Stimulated activated CD4-positive, alpha-beta T cell treated with anti-CD3 and anti-CD28 coated beads, Interleukin-1b, Interleukin-23, amount 100 ng/mL, for 48 hours (primary cell): ENCODE measurements around the gene MICA.
A peak's percentile ranks its signal among the peaks of the same experiment; 100 is the strongest.
"Not testable (repeated sequence)": the region's sequence is repeated elsewhere in the genome, so short reads cannot be mapped to it uniquely, and the experiment has no call there.

ENCODE experiments used
- DNase-seq: peaks from one replicate; pipeline ENCODE4 v3.0.0-alpha.2; 2020

MICA gene

GRCh38 chr6:31403283-31404060 is at the start of gene MICA:
Gene MICA, plus strand, starts transcription at chr6:31403595. Its CDS starts 38 bp downstream, at chr6:31403633.
- peak; percentile 67 for DNase-seq

GRCh38 chr6:31354158-31354863 is 49.1 kb upstream of the MICA start:
- no peak for DNase-seq

- DNase-seq = no peak
These were observed 48.4 kb upstream of the MICA start for GRCh38 chr6:31354864-31355582.

DNA sequence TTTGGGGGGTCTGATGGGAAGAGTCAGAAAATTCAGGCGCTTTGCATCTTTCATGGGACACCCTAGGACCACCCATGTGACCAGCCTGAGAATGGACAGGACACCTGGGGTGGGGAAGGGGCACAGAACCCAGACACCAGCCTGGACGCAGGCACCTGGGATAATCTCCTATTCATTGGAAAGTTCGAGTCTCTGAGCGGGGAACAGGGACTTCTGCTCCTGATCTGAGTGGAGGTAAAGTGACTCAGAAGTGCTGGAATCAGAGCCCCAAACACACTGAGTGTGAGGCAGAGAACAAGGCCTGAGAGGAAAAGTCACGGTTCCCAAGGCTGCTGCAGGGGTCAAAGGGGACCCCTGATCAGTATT is 47.8 kb upstream of the MICA start:
- no peak for DNase-seq

DNA sequence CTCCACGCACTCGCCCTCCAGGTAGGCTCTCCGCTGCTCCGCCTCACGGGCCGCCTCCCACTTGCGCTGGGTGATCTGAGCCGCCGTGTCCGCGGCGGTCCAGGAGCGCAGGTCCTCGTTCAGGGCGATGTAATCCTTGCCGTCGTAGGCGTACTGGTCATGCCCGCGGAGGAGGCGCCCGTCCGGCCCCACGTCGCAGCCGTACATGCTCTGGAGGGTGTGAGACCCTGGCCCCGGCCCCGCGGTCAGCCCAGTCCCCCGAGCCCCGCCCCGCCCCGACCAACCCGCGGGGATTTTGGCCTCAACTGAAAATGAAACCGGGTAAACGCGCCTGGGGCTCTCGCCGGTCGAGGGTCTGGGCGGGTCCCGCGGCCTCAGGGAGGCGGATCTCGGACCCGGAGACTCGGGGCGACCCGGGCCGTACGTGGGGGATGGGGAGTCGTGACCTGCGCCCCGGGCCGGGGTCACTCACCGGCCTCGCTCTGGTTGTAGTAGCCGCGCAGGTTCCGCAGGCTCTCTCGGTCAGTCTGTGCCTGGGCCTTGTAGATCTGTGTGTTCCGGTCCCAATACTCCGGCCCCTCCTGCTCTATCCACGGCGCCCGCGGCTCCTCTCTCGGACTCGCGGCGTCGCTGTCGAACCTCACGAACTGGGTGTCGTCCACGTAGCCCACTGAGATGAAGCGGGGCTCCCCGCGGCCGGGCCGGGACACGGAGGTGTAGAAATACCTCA is 47.0 kb upstream of the MICA start:
- DNase-seq = peak; percentile 17

DNA sequence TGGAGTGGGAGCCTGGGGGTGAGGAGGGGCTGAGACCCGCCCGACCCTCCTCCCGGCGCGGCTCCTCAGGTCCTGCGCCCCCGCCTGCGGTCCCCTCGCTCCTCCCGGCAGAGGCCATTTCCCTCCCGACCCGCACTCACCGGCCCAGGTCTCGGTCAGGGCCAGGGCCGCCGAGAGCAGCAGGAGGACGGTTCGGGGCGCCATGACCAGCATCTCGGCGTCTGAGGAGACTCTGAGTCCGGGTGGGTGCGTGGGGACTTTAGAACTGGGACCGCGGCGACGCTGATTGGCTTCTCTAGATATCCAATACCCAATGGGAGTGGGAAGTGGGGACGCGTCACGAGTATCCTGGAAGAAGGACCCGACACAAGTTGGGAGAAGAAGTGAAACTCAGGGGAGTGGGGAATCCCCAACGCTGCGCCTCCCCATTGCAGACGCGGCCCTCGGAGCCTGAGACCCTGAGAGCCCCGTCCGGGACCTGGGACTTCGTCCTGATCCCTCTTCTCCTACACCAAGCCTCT is 46.4 kb upstream of the MICA start, which contains the start of gene HLA-B:
HLA-B (minus strand) TSS at position 234 of the 521 bp plus-strand sequence; CDS start at position 213, 21 bp downstream.
- peak; percentile 74 for DNase-seq

DNA sequence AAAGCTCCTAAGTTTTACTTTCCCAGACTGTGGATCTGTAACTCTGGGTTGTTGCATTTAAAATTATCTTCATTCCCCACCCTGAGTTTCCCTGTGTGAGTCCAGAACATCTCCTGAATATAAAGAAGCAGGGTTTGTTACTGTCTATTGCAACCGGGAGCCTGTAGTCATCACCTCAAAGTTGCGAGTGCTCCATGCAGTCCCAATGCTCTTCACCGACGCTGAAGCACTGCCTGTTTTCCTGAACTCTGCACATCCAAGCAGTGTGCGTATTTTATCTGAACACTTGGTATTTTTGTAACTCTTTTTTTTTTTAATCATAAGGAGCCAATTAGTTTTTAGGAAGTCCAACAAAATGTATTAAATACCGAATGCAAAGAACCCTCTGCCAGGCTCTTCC is 45.5 kb upstream of the MICA start:
- no peak for DNase-seq

GRCh38 chr6:31358302-31358701 is 45.1 kb upstream of the MICA start:
- no peak for DNase-seq

DNA sequence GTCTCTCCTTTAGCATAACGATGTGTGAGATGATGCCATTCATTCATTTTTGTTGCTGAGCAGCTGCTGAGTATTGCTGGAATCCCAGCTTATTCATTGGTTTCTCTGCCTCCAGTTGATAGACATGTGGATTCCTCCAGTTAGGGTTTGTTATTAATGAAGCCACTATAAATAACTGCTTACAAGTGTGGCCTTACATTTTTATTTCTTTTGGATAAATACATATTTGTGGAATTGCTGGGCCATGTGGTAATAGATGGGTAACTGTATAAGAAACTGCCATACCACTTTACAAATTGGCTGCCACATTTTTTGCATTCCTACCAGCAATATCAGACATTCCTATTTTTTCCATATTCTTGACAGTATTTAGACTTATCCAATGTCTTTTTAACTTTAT is 43.8 kb upstream of the MICA start:
- DNase-seq = no peak

DNA sequence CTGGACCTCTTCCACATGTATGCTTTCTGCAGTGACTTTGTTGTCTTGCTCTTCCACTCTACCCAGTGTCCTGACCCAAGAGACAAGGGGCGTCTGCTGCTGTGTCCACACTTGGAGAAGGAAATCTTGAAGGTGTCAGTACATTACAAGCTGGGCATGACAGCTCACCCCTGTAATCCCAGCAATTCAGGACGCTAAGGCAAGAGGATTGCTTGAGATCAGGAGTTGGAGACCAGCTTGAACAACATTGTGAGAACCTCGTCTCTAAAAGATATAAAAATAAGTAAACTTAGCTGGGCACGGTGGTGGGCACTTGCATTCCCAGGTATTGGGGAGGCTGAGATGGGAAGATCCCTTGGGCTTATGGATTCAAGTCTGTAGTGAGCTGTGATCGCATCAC is 40.6 kb upstream of the MICA start:
- DNase-seq = no peak

DNA sequence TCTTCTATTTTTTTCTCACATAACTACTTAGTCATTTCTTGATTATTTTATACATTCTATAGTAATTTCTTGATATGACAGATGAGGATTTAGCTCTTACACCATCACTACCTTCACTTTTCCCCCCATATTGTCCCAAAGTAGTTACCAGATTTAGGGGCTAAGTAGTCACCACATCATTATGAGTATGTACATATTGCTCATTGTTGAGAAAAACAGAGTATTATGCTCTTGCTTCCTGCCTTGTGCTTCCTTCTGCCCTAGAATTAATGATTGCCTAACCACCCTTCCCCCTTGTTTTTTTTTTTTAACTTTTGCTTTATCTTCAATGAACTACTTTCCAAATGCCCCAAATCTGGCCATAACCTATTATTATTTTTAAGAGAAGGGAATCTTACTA is 39.6 kb upstream of the MICA start:
- DNase-seq = no peak

DNA sequence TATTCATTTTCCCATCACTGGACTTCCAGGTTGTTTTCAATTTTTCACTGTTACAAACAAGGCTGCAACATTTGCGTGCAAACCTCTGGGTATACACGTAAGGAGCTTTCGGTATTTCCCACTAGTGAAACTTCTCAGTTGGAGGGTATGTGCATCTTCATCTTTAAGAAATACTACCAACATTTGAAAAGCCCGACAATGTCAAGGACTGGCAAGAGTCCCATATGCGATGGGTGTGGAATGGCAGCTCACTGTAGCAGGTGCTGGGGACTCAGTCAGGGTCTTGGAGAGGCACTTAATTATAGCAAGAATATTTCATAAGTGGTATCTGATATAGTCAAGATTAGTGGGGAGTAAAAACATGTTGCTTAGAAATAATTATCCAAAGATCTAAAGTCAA is 37.5 kb upstream of the MICA start:
- DNase-seq = no peak

DNA sequence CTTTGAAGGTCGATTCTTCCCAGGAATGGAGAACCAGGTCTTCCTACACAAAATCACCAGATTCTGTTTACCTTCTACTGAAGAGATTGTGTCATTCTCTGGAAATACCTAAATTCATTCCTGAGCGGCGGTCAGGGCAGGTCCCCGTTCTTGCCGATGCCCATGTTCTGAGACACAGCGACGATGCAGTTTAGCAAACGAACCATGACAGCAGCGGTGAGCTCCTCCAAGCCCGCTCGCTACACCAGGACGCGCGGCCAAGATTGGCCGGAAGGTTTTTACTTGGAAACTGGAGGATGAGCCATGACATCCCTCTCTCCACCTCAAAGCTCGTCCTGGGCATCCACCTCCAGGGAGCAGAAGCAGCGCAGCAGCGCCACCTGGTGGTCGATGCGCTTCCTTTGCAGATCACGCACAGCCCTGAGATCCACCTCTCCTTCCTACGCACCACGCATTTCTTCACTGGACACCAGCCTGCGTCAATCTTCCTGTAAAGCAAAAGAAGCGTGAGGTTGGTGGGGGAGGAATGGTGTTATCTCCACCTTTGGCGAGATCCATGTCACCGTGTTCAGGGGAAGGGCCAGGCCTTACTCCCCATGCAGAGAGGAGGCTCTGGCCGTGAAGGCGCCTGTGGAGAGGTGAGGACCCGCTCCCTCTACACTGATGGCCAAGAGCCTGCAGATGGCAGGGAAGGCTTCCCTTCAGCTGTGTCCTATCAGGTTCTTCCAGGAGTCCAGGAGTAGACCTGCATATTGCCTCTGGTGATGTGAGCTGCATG is 36.5 kb upstream of the MICA start:
- peak; percentile 86 for DNase-seq

GRCh38 chr6:31368461-31368860 is 34.9 kb upstream of the MICA start:
- no peak for DNase-seq

DNA sequence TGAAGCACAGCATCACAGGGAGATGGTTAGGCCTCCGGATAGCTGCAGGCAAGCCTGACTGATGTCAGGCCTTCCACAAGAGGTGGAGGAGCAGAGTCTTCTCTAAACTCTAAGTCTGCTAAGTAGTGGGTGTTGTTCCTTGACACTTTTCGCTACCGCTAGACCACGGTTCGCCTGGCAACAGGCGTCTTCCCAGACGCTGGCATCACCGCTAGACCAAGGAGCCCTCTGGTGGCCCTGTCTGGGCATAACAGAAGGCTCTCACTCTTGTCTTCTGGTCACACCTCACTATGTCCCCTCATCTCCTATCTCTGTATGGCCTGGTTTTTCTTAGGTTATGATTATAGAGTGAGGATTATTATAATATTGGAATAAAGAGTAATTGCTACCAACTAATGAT is 29.3 kb upstream of the MICA start:
- DNase-seq = not testable (repeated sequence)

DNA sequence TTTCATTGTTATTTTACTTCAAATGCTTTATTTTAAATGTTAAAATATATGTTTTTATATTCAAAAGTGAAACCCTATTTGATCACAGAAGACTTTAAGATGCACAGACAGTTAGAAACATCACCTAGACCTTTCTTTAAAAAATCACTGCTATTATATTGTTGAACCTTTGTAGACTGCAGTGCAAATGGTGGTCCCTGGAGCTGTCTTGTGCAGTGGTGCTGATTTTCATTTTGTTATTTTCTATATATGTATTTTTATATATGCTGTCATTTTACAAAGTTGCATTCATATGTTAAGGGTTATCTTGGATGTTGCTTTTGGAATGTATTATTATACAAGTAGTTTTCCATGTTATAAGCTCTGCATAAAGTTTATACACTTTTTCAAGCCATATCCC is 27.7 kb upstream of the MICA start:
- no peak for DNase-seq

DNA sequence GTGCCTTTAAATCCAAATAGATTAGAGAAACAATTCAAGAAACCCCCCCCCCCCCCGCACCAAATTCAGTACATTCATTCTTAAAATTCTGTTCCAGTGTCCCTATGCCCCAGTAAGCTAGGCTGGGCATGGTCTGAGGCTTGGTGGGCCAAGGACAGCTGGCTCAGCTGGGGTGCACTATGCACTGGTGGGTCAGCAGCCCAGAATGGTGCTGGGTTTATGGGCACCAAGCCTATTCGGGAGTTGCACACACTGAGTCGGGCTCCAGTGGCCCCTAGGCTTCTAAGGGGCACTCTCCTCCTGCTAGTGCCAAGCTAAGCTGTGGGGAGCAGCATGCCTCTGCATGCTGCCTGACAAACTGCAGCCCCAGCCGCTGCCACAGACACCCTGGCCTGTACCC is 26.4 kb upstream of the MICA start:
- DNase-seq = no peak

- no peak for DNase-seq
These were observed 25.2 kb upstream of the MICA start for GRCh38 chr6:31378062-31378720.

GRCh38 chr6:31378721-31379103 is 24.7 kb upstream of the MICA start:
- no peak for DNase-seq

DNA sequence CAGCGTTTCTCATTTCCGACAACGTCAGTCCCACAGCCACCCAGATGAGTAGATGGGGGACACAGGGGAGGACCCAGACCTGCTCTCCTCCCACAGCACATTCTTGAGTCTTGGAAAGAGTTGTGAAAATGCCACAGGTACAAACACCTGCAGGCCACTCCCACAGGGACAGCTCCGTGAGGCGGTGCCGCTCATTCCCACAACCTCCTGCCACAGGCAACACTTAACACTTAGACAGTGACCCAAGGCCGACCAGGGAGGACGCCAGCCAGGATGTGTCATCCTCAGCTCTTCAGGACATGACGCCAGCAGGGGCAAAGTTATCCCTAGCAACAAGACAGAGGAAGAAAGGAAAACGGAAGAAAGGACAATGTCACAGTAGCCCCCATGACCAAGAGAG is 23.5 kb upstream of the MICA start:
- no peak for DNase-seq

- DNase-seq = no peak
These were observed 21.7 kb upstream of the MICA start for GRCh38 chr6:31381666-31382065.

- no peak for DNase-seq
These were observed 20.2 kb upstream of the MICA start for GRCh38 chr6:31383149-31383548.
